GM06990 (cell line): ENCODE data around the gene HDAC10.

Experiments used
- DNase-seq: peaks from one replicate; pipeline ENCODE4 v3.0.0-alpha.2; 2011; ENCODE audit not compliant: insufficient read length; ENCODE audit errors: extremely low read depth
- H3K27me3 ChIP-seq: replicated peaks from 2 replicates; pipeline ENCODE4 v1.6.0; 2011; ENCODE audit warnings: low read length; ENCODE audit not compliant: control insufficient read depth, insufficient read depth
- H3K36me3 ChIP-seq: 2 replicates; pipeline ENCODE4 v1.5.1; 2011; ENCODE audit warnings: low read length; ENCODE audit not compliant: control insufficient read depth, insufficient read depth
- H3K4me3 ChIP-seq: replicated peaks from 2 replicates; pipeline ENCODE4 v1.5.1; 2011; ENCODE audit warnings: low read depth, mild to moderate bottlenecking, control low read depth, low read length
- CTCF ChIP-seq: IDR thresholded peaks from 2 replicates; pipeline ENCODE4 v1.5.1; 2011; ENCODE audit warnings: low read length, control low read depth, mild to moderate bottlenecking, inconsistent platforms; ENCODE audit not compliant: insufficient read depth, poor library complexity, severe bottlenecking

Gene HDAC10

DNA sequence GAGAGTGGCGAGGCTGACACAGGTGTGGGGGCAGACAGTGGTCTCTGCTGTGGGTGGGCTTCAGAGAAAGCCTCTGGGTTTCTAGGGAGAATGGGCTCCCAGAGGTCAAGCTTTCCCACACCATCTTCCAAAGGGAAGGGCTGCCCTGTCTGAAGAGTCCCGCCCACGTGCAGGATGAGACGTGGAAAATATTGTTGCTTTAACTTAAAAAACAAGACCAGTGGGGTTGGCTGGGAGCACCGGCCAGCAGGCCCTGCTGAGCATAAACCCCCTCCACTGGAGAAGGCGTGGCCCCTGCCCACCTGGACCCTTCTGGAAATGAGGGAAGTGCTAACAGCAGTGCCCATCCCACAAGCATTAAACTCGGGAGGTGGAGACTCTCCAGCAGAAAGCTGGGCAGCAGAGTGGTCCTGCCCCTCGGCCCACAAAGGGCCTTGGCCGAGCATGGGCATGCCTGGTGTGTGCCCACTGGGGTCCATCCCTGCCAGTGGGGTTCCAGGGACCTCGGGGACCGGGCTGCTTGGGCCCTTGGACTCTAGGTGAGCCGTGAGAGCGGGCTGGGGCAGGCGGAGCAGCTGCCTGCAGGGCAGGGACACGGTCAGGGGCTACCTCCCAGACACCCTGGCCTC, 34.9 kb downstream of the HDAC10 start:
- peaks cover 50% of the 10 kb centered on the region for H3K36me3 ChIP-seq
- H3K27me3 ChIP-seq, result no peaks in the 10 kb centered on the region
- no peak overlapping the region for H3K4me3 ChIP-seq
- DNase-seq, result no peak
- TF ChIP-seq CTCF, result no peak

- Histone ChIP-seq H3K4me3 (no peak overlapping the region), H3K27me3 (no peaks in the 10 kb centered on the region), H3K36me3 (peaks cover 53% of the 10 kb centered on the region)
- no peak for DNase-seq
- no peak for TF ChIP-seq CTCF
These were observed 35.6 kb downstream of the HDAC10 start for GRCh38 chr22:50215297-50216054.

GRCh38 chr22:50213263-50213662, 37.8 kb downstream of the HDAC10 start:
- H3K36me3 ChIP-seq, result peaks cover 40% of the 10 kb centered on the region
- H3K27me3 ChIP-seq, result no peaks in the 10 kb centered on the region
- no peak overlapping the region for H3K4me3 ChIP-seq

GRCh38 chr22:50211147-50211546, 39.9 kb downstream of the HDAC10 start:
- Histone ChIP-seq H3K4me3 (no peak overlapping the region), H3K36me3 (peaks cover 30% of the 10 kb centered on the region), H3K27me3 (no peaks in the 10 kb centered on the region)
- TF ChIP-seq CTCF, result no peak
- DNase-seq, result no peak

More at GRCh38 chr22:50213263-50213662, 37.8 kb downstream of the HDAC10 start:
- DNase-seq, result no peak
- no peak for TF ChIP-seq CTCF

DNA sequence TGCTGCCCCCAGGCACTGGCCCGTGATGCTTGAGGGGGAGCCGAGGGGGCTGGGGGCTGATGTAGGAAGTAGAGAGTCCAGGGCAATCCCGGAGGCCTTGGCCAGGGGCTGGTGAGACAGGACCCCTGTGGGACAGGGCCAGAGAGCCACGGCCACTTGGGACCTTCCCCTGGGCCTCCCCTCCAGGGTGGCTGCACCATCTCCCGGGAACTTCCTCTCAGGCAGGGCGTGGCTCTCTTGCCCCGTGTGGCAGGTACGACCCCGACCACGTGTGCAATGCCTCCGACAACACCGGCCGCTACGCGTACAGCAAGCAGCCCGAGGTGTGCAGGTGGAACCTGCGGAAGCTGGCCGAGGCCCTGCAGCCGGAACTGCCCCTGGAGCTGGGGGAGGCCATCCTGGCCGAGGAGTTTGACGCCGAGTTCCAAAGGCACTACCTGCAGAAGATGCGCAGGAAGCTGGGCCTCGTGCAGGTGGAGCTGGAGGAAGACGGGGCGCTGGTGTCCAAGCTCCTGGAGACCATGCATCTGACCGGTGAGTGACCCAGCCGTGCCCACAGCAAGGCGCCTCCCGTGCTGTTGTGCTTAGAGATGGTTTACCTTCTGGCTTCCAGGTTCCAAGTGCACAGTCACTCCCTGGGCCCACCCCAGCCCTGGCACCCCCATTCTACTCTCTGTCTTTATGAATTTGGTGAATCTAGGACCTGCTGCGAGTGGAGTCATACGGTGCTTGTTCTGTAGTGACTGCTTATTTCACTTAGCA, 40.5 kb downstream of the HDAC10 start:
- DNase-seq, result no peak
- no peaks in the 10 kb centered on the region for H3K27me3 ChIP-seq
- no peak for TF ChIP-seq CTCF
- H3K36me3 ChIP-seq, result peaks cover 28% of the 10 kb centered on the region
- H3K4me3 ChIP-seq, result no peak overlapping the region
